GM12874 (cell line): ENCODE results near the gene TBC1D16.

Experiments used
- TF ChIP-seq, protein P1 (sequence below): IDR thresholded peaks from 2 replicates; pipeline ENCODE4 v1.5.1; 2011; ENCODE audit warnings: low read depth, mild to moderate bottlenecking, control low read depth, low read length, moderate library complexity; ENCODE audit not compliant: insufficient read depth

Gene TBC1D16

DNA sequence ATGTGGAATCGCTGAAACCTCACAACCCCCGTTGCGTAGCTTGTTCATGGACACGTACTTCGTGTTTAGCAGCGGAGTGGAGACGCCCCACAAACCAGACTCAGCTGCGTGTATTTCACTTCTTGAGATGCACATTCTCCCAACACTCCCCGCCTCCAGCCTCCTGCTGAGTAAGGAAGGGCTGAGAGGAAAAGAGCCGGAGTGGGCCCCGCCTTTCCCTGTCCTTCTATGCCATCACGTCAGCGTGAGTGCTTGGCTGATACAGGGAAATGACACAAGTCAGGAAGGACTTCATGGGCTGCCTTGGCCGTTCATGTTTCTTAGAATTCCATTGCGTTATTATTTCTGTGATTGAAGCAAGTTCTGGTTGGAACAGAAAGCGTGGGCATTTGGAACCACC, 127.8 kb downstream of the TBC1D16 start:
- TF ChIP-seq, protein P1, sequence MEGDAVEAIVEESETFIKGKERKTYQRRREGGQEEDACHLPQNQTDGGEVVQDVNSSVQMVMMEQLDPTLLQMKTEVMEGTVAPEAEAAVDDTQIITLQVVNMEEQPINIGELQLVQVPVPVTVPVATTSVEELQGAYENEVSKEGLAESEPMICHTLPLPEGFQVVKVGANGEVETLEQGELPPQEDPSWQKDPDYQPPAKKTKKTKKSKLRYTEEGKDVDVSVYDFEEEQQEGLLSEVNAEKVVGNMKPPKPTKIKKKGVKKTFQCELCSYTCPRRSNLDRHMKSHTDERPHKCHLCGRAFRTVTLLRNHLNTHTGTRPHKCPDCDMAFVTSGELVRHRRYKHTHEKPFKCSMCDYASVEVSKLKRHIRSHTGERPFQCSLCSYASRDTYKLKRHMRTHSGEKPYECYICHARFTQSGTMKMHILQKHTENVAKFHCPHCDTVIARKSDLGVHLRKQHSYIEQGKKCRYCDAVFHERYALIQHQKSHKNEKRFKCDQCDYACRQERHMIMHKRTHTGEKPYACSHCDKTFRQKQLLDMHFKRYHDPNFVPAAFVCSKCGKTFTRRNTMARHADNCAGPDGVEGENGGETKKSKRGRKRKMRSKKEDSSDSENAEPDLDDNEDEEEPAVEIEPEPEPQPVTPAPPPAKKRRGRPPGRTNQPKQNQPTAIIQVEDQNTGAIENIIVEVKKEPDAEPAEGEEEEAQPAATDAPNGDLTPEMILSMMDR: no peak

DNA sequence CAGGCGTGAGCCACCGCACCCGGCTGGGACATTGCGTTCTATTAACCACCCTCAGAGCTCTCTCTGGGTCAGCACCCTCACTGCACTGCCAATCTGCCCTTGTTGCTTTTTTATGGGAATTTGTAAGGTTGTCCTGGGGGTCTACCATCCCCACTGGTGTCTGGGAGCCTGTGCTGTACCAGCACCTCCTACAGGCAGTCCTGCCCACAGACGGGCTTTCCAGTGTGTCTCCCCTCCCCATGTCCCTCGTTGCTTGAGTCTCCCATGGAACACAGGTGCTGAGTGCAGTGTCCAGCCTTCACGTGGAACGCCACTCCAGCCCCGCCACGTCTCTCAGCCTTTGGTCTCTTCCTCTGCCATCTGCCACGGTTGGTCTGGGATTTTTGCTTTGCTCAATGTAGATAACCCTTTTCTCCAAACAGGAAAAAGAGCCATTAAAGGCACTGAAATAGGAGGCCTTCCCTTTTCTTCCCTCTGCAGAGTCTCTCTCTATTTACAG, 128.4 kb downstream of the TBC1D16 start:
- TF ChIP-seq, protein P1: no peak

DNA sequence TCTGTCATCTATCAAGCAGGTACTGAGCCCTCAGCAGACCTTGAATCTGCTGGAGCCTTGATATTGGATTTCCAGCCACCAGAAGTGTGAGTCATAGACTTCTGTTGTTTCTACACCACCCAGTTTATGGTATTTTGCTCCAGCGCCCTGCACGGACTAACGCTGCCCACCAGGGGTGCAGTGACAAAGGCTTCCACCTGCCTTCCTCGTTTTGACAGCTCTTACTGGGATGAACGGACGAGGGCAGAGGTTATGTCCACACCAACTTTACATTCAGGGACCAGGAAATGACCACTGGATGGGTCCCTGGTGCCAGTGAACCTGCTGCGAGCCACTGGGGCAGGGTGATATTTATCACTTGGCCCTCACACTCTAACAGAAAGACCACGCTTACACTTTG, 129.8 kb downstream of the TBC1D16 start:
- TF ChIP-seq, protein P1: no peak; the same call in 1 of the 2 replicates

DNA sequence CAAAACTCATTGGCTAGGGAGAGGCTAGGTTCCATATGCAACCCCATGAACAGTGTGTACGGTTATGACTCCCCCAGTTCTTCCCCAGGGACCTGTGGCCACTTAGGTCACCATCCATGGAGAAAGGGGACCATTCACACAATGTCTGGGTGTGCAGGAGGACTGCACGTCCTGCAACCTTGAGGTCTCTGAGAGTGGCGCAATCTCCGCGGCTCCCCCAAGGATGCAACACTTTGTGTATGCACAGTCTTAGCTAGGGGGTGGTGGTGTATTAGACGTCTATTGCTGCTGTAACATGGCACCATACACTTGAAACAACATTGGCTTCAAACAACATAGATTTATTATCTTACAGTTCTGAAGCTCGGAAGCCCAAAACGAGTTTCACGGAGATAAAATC, 130.8 kb downstream of the TBC1D16 start:
- TF ChIP-seq, protein P1: no peak

DNA sequence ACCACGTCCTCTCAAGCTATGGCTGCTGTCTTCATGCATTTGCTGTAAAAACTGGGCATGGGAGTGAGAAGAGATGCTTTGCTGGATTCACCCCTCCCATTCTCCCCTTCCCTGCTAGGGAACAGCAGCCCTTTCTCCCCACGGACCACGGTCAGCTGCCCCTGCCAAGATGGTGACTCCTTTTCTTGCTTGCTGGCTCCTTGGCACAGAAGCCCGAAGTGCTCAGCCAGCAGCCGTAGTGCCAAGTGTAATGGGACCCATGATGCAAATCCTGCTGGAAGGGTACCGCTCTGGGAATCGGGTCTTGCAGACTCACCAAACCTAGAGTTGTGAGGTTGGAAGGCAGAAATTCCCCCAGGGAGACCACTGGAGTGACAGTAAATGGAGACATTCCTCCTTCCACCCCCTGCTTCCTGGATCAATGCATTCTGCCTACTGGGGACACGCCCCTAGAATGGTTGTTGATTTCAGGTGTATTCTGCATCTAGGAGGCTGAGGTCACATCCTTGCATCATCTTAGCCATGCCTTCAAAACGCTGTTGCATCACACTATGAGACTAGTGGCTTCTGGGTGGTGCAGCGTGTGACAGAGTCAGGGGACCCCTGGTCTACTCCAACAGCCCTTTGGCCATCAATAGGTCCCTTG, 133.4 kb downstream of the TBC1D16 start:
- TF ChIP-seq, protein P1: no peak

DNA sequence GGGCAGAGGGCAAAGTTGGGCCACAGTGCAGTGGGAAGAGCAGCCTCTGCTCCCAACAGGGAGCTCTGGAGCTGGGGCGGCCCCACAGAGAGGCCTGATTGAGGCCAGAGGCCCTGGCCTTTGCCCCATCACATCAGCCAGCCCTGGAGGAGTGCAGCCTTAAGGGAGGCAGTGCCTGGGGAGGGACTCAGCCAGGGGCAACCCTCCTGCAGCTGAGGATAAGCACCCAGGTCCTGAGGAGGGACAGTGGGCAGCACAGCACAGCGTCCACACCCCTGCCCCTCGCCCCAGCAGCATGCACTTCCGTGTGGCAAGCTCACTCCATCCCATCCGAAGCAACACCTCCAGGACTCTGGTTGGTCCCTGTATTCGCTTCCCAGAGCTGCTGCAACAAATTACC, 134.5 kb downstream of the TBC1D16 start:
- TF ChIP-seq, protein P1: no peak

DNA sequence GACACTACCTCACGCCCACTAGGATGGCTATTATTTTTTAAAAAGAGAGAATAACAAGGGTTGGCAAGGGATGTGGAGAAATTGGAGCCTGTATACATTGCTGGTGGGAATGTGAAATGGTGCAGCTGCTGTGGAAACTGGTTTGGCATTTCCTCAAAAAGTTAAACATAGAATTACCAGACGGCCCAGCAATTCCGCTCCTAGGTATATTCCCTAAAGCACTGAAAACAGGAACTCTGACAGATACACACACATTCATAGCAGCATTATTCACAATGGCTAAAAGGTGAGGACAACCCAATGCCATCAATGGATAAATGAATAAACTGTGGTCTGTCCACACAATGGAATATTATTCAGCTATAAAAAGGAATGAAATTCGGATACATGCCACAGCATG, 136.1 kb downstream of the TBC1D16 start:
- TF ChIP-seq, protein P1: no peak
